Osteocyte (in vitro differentiated cells): ENCODE measurements around the gene TTC28. TPM values are rescaled to one million over a fixed set of nuclear protein-coding genes. Genes with fewer than 3 reads are reported as not detected.

Experiments used
- DNase-seq: peaks from one replicate; pipeline ENCODE4 v3.0.0; 2021; ENCODE audit warnings: mixed read lengths; ENCODE audit not compliant: unreplicated experiment; ENCODE audit errors: extremely low spot score
- H3K27ac Mint-ChIP-seq: one replicate; pipeline ENCODE4 v1.8.0; 2021; ENCODE audit warnings: mild to moderate bottlenecking, mixed read lengths; ENCODE audit not compliant: unreplicated experiment
- H3K27me3 Mint-ChIP-seq: one replicate; pipeline ENCODE4 v1.8.0; 2021; ENCODE audit warnings: mixed read lengths; ENCODE audit not compliant: unreplicated experiment
- H3K36me3 Mint-ChIP-seq: one replicate; pipeline ENCODE4 v1.8.0; 2021; ENCODE audit warnings: mixed read lengths; ENCODE audit not compliant: unreplicated experiment
- H3K4me1 Mint-ChIP-seq: one replicate; pipeline ENCODE4 v1.8.0; 2021; ENCODE audit warnings: mixed read lengths; ENCODE audit not compliant: unreplicated experiment
- H3K4me3 Mint-ChIP-seq: one replicate; pipeline ENCODE4 v1.8.0; 2021; ENCODE audit warnings: mild to moderate bottlenecking, moderate library complexity, mixed read lengths; ENCODE audit not compliant: unreplicated experiment
- H3K9me3 Mint-ChIP-seq: one replicate; pipeline ENCODE4 v1.8.0; 2021; ENCODE audit warnings: mixed read lengths; ENCODE audit not compliant: unreplicated experiment
- CTCF ChIP-seq: fragments of 200-600 bp; sonication (generic); IDR thresholded peaks from 2 replicates; pipeline ENCODE4 v1.5.0; 2021; ENCODE audit warnings: antibody characterized with exemption, mild to moderate bottlenecking, moderate library complexity
- total RNA-seq: library from RNA; stranded (reverse); gene quantifications from 2 replicates; pipeline ENCODE4 v1.2.1, GENCODE V29; 2021

TTC28 gene
- total RNA-seq, 1 donor from 2014 or later, result 70.3 TPM

- Mint-ChIP-seq H3K4me1 (peaks cover 29% of the 10 kb centered on the region), H3K9me3 (no peaks in the 10 kb centered on the region), H3K4me3 (no peak overlapping the region), H3K27me3 (no peaks in the 10 kb centered on the region), H3K27ac (no peak overlapping the region), H3K36me3 (peaks cover 4% of the 10 kb centered on the region)
- DNase-seq, result no peak
- no peak for TF ChIP-seq CTCF
Observed at GRCh38 chr22:28406246-28406645, 273.4 kb downstream of the TTC28 start.

GRCh38 chr22:28405588-28405987, 274.1 kb downstream of the TTC28 start:
- H3K9me3 Mint-ChIP-seq, result no peaks in the 10 kb centered on the region
- peaks cover 27% of the 10 kb centered on the region for H3K4me1 Mint-ChIP-seq
- no peak for TF ChIP-seq CTCF
- H3K27me3 Mint-ChIP-seq, result no peaks in the 10 kb centered on the region
- no peak overlapping the region for H3K27ac Mint-ChIP-seq
- DNase-seq, result no peak
- H3K4me3 Mint-ChIP-seq, result no peak overlapping the region
- H3K36me3 Mint-ChIP-seq, result peaks cover 6% of the 10 kb centered on the region

GRCh38 chr22:28402539-28402938, 277.1 kb downstream of the TTC28 start:
- no peaks in the 10 kb centered on the region for H3K27me3 Mint-ChIP-seq
- H3K4me3 Mint-ChIP-seq, result no peak overlapping the region
- no peak for DNase-seq
- no peak overlapping the region for H3K27ac Mint-ChIP-seq
- TF ChIP-seq CTCF, result no peak
- H3K4me1 Mint-ChIP-seq, result peaks cover 15% of the 10 kb centered on the region
- H3K36me3 Mint-ChIP-seq, result peaks cover 3% of the 10 kb centered on the region
- H3K9me3 Mint-ChIP-seq, result no peaks in the 10 kb centered on the region

- TF ChIP-seq CTCF, result no peak
- H3K27ac Mint-ChIP-seq, result no peak overlapping the region
- peaks cover 15% of the 10 kb centered on the region for H3K4me1 Mint-ChIP-seq
- H3K27me3 Mint-ChIP-seq, result no peaks in the 10 kb centered on the region
- H3K4me3 Mint-ChIP-seq, result no peak overlapping the region
- no peaks in the 10 kb centered on the region for H3K9me3 Mint-ChIP-seq
- no peak for DNase-seq
- peaks cover 3% of the 10 kb centered on the region for H3K36me3 Mint-ChIP-seq
Observed at GRCh38 chr22:28402060-28402459, 277.6 kb downstream of the TTC28 start.

- Mint-ChIP-seq H3K27ac (no peak overlapping the region), H3K4me1 (peaks cover 19% of the 10 kb centered on the region)
Observed at GRCh38 chr22:28398981-28399380, 280.7 kb downstream of the TTC28 start.

More at GRCh38 chr22:28398981-28399380, 280.7 kb downstream of the TTC28 start:
- Mint-ChIP-seq H3K9me3 (no peaks in the 10 kb centered on the region), H3K36me3 (peaks cover 2% of the 10 kb centered on the region), H3K4me3 (no peak overlapping the region), H3K27me3 (no peaks in the 10 kb centered on the region)
- TF ChIP-seq CTCF, result no peak
- DNase-seq, result no peak
